Rectal smooth muscle tissue (tissue), 1 donor: ENCODE measurements around the gene ZNF439.
"Not testable (repeated sequence)": the region's sequence is repeated elsewhere in the genome, so short reads cannot be mapped to it uniquely, and the experiment has no call there.

ENCODE experiments used
- H3K27ac ChIP-seq: one replicate; pipeline ENCODE4 v1.7.0; 2013; ENCODE audit warnings: low read depth, low read length, inconsistent platforms
- H3K27me3 ChIP-seq: one replicate; pipeline ENCODE4 v1.7.0; 2013; ENCODE audit warnings: low read length; ENCODE audit not compliant: control insufficient read depth, insufficient read depth
- H3K36me3 ChIP-seq: one replicate; pipeline ENCODE4 v1.7.0; 2013; ENCODE audit warnings: low read length; ENCODE audit not compliant: control insufficient read depth, insufficient read depth
- H3K4me1 ChIP-seq: one replicate; pipeline ENCODE4 v1.7.0; 2013; ENCODE audit warnings: low read length; ENCODE audit not compliant: control insufficient read depth, insufficient read depth
- H3K4me3 ChIP-seq: one replicate; pipeline ENCODE4 v1.7.0; 2013; ENCODE audit warnings: low read length
- H3K9ac ChIP-seq: one replicate; pipeline ENCODE4 v1.7.0; 2013; ENCODE audit warnings: low read length

Gene ZNF439

GRCh38 chr19:11880598-11880997 lies 32.1 kb downstream of the ZNF439 start:
- Histone ChIP-seq H3K9ac (no peak overlapping the region), H3K4me3 (no peak overlapping the region)

GRCh38 chr19:11881151-11881800 lies 32.8 kb downstream of the ZNF439 start:
- no peaks in the 10 kb centered on the region for H3K36me3 ChIP-seq
- H3K27ac ChIP-seq, result no peak overlapping the region
- H3K27me3 ChIP-seq, result no peaks in the 10 kb centered on the region
- H3K4me1 ChIP-seq, result no peaks in the 10 kb centered on the region
- no peak overlapping the region for H3K4me3 ChIP-seq
- no peak overlapping the region for H3K9ac ChIP-seq

More at GRCh38 chr19:11880598-11880997, 32.1 kb downstream of the ZNF439 start:
- no peaks in the 10 kb centered on the region for H3K27me3 ChIP-seq
- H3K36me3 ChIP-seq, result no peaks in the 10 kb centered on the region
- H3K4me1 ChIP-seq, result no peaks in the 10 kb centered on the region
- H3K27ac ChIP-seq, result no peak overlapping the region

DNA sequence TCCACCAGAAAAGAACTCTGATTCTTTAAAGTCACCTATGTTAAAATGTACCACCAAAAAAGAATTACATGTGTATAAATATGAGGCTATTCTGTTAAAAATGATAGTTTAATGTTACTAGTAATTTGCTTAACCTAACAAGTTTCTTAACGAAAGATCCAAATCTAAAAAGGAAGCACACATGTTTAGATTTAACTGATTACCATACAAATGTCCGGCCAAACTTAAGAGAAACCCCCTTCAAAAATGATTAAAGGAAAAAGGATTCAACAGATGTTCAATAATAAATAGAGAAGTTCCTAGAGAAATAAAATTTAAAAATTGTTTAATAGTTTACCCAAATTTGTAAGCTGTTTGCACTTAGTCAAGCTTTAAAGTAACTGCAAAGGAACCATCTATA lies 34.1 kb downstream of the ZNF439 start:
- H3K4me1 ChIP-seq, result no peaks in the 10 kb centered on the region
- no peaks in the 10 kb centered on the region for H3K27me3 ChIP-seq
- H3K36me3 ChIP-seq, result no peaks in the 10 kb centered on the region
- H3K9ac ChIP-seq, result no peak overlapping the region
- H3K4me3 ChIP-seq, result no peak overlapping the region
- H3K27ac ChIP-seq, result no peak overlapping the region

DNA sequence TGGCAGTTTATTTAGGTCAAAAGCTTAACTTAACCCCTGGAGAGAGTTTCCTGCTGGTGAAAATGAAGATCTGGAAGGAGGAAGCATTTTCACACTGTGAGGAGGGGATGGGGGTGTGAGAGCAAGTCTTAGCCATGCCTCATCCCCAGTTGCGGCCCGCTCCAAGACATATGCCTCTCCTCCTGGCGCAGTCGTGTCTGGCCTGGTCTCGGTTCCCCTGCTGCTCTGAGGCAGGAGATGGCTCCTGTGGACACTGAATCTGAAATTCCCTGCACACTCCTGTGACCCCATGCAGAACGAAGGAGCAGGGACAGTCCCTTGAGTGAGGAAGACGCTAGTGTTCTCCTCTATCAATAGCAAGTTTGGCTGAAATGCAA lies 38.7 kb downstream of the ZNF439 start:
- Histone ChIP-seq H3K27ac (no peak overlapping the region), H3K4me1 (peaks cover 2% of the 10 kb centered on the region), H3K4me3 (peak overlapping the region; percentile 95), H3K9ac (no peak overlapping the region), H3K36me3 (no peaks in the 10 kb centered on the region), H3K27me3 (no peaks in the 10 kb centered on the region)

DNA sequence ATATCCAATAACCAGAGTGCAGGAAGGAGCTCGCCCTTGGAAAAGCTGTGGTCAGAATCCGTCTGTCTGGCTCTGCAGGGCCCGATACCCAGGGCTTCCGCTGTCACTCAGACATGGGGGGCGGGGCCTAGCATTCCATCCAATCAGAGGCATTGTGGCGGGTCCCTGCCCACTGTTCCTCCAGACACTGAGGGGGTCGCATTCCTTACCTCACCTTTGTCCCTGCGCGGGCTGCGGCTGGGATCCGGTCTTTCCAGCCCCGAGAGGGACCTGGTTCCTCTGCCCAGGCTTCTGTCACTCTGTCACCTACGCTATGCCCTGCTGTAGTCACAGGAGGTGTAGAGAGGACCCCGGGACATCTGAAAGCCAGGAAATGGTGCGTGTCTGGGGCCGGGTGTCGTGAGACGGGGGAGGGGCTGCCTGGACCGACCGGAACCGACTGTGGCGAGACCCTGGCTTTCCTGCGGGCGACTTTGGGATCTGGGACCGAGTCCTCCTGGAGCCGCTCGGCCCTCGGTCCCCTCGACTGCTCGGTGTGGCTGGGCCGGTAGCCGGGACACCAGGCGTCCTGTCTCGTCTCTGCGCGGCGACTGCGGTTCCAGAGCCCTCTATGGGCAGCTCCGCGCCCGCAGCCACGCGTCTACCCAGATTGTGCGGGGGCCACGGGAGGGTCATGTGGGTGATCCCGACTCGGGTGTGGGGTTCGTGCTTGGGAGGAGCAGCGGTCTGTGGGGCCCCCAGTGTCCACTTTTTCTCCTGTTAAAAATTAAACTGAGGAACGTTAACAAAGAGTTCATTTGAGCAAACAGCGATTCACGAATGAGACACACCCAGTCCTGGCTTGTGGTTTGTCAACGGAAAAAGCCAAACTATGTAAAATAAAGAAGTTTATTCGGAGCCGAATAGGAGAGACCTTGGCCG lies 39.3 kb downstream of the ZNF439 start, which contains the start of gene ZNF69:
TSS of gene ZNF69 (plus strand) at position 172 of the 921 bp plus-strand sequence. CDS start at position 314, 142 bp downstream.
- Histone ChIP-seq H3K9ac (peak within 1 kb of the TSS; percentile 75), H3K4me1 (peaks cover 2% of the 10 kb centered on the region), H3K36me3 (no peaks in the 10 kb centered on the region), H3K27me3 (no peaks in the 10 kb centered on the region), H3K4me3 (peak within 1 kb of the TSS; percentile 95), H3K27ac (peak within 1 kb of the TSS; percentile 78)

DNA sequence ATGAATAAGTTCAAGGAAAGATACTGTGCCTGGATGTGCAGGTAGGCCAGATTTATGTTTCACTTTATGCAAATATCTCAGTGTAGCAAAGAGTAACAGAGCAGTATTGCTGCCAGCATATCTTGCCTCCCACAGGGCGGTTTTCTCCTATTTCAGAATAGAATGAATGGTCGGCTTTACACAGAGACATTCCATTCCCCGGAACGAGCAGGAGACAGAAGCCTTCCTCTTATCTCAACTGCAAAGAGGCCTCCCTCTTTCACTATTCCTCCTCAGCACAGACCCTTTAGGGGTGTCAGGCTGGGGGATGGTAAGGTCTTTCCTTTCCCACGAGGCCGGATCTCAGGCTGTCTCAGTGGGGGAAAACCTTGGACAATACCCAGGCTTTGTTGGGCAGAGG lies 41.4 kb downstream of the ZNF439 start:
- H3K9ac ChIP-seq, H3K36me3 ChIP-seq, H3K4me1 ChIP-seq, H3K4me3 ChIP-seq, H3K27me3 ChIP-seq: not testable (repeated sequence)
- peak overlapping the region; percentile 32 for H3K27ac ChIP-seq

DNA sequence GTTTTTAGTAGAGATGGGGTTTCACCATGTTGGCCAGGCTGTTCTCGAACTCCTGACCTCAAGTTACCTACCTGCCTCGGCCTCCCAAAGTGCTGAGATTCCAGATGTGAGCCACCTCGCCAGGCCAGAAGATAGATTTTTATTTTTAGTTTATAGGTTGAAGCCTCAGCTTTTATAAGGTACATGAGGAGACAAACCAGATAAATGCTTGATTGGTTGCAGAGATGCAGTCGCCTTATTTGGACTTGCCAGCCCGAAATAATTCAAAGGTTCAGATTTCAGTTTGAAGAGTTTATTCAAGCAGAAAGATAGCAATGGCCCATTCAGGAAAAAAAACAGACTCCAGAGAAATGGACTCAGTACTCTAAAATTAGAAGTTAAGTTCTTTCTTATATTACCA lies 42.1 kb downstream of the ZNF439 start:
- H3K27ac ChIP-seq, result peak overlapping the region; percentile 32
- no peaks in the 10 kb centered on the region for H3K27me3 ChIP-seq
- H3K9ac ChIP-seq, result no peak overlapping the region
- no peaks in the 10 kb centered on the region for H3K36me3 ChIP-seq
- peaks cover 2% of the 10 kb centered on the region for H3K4me1 ChIP-seq
- no peak overlapping the region for H3K4me3 ChIP-seq

DNA sequence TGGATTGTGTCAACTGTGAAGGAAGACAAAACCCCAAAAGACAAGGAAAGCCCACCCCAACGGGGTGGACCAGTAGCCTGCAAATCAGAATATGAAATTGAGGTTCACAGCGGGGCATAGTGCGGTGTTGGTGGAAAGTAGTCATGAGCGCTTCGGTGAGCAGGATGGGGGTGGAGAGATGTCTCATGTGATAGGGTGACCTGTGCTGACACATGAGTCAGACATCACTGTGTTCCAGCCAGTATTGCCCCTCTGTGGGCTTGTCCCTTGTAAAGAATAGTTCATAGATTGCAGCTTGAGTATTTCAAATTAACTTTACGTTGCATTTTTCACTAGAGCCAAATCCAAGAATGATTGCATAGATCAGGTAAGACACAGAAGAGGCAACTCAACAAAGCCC lies 46.3 kb downstream of the ZNF439 start:
- Histone ChIP-seq H3K27ac (no peak overlapping the region), H3K4me3 (no peak overlapping the region), H3K9ac (no peak overlapping the region), H3K4me1 (no peaks in the 10 kb centered on the region), H3K27me3 (no peaks in the 10 kb centered on the region), H3K36me3 (no peaks in the 10 kb centered on the region)

GRCh38 chr19:11902228-11902627 lies 53.7 kb downstream of the ZNF439 start:
- Histone ChIP-seq H3K36me3 (peaks cover 23% of the 10 kb centered on the region), H3K4me3 (no peak overlapping the region)

GRCh38 chr19:11905928-11906327 lies 57.4 kb downstream of the ZNF439 start:
- Histone ChIP-seq H3K4me1 (no peaks in the 10 kb centered on the region), H3K27ac (no peak overlapping the region), H3K4me3 (peak overlapping the region; percentile 2), H3K36me3 (peaks cover 23% of the 10 kb centered on the region), H3K9ac (no peak overlapping the region), H3K27me3 (no peaks in the 10 kb centered on the region)

More at GRCh38 chr19:11902228-11902627, 53.7 kb downstream of the ZNF439 start:
- Histone ChIP-seq H3K4me1 (no peaks in the 10 kb centered on the region), H3K27me3 (no peaks in the 10 kb centered on the region), H3K9ac (no peak overlapping the region), H3K27ac (no peak overlapping the region)

GRCh38 chr19:11911937-11912336 lies 63.4 kb downstream of the ZNF439 start:
- H3K27ac ChIP-seq, H3K36me3 ChIP-seq, H3K27me3 ChIP-seq, H3K9ac ChIP-seq, H3K4me1 ChIP-seq, H3K4me3 ChIP-seq: not testable (repeated sequence)

- not testable (repeated sequence) for H3K4me1 ChIP-seq, H3K27ac ChIP-seq, H3K36me3 ChIP-seq, H3K9ac ChIP-seq, H3K27me3 ChIP-seq, H3K4me3 ChIP-seq
Observed at GRCh38 chr19:11914417-11915051, 66.0 kb downstream of the ZNF439 start.
